Renal cortical epithelial cell (primary cell): ENCODE data around the gene SCN9A. TPM values are rescaled to one million over a fixed set of nuclear protein-coding genes. Genes with fewer than 3 reads are reported as not detected.
A peak's percentile ranks its signal among the peaks of the same experiment; 100 is the strongest.
"Not testable (repeated sequence)": the region's sequence is repeated elsewhere in the genome, so short reads cannot be mapped to it uniquely, and the experiment has no call there.

ENCODE experiments used
- DNase-seq: peaks from one replicate; pipeline ENCODE4 v3.0.0-alpha.2; 2011; ENCODE audit warnings: low read depth
- total RNA-seq: library from RNA; depleted of rRNA; stranded (reverse); fragments of >200 nt; gene quantifications from 2 replicates; pipeline ENCODE4 v1.2.3, GENCODE V29; 2014

Gene SCN9A
- 1.0 and 2.8 TPM in 2 replicates for total RNA-seq

GRCh38 chr2:166375736-166376487 is at the start of gene SCN9A:
Gene SCN9A, minus strand, starts transcription at chr2:166375944. Its CDS starts 64,188 bp downstream, at chr2:166311756.
- DNase-seq = peak; percentile 41

- DNase-seq = no peak
Measured at GRCh38 chr2:166424841-166425240, 49.1 kb upstream of the SCN9A start.

GRCh38 chr2:166419616-166419934 is 43.8 kb upstream of the SCN9A start:
- peak; percentile 61 for DNase-seq

- DNase-seq = no peak
Measured at GRCh38 chr2:166418853-166419615, 43.3 kb upstream of the SCN9A start.

GRCh38 chr2:166417669-166418068 is 41.9 kb upstream of the SCN9A start:
- peak; percentile 38 for DNase-seq

- DNase-seq = no peak
Measured at GRCh38 chr2:166413255-166413654, 37.5 kb upstream of the SCN9A start.

- peak; percentile 29 for DNase-seq
Measured at GRCh38 chr2:166411473-166412230, 35.9 kb upstream of the SCN9A start.

- DNase-seq = peak; percentile 86
Measured at GRCh38 chr2:166410828-166411472, 35.2 kb upstream of the SCN9A start.

GRCh38 chr2:166407746-166408145 is 32.0 kb upstream of the SCN9A start:
- DNase-seq = not testable (repeated sequence)

- no peak for DNase-seq
Measured at GRCh38 chr2:166406374-166406773, 30.6 kb upstream of the SCN9A start.

- no peak for DNase-seq
Measured at GRCh38 chr2:166405569-166405926, 29.8 kb upstream of the SCN9A start.

- no peak for DNase-seq
Measured at GRCh38 chr2:166404831-166405568, 29.3 kb upstream of the SCN9A start.

GRCh38 chr2:166394245-166394644 is 18.5 kb upstream of the SCN9A start:
- no peak for DNase-seq

- DNase-seq = no peak
Measured at GRCh38 chr2:166393008-166393407, 17.3 kb upstream of the SCN9A start.

GRCh38 chr2:166388481-166389070 is 12.8 kb upstream of the SCN9A start:
- DNase-seq = no peak

- no peak for DNase-seq
Measured at GRCh38 chr2:166385313-166385712, 9.6 kb upstream of the SCN9A start.

GRCh38 chr2:166384774-166385173 is 9.0 kb upstream of the SCN9A start:
- peak; percentile 28 for DNase-seq

- DNase-seq = no peak
Measured at GRCh38 chr2:166382448-166382847, 6.7 kb upstream of the SCN9A start.

GRCh38 chr2:166380615-166381014 is 4.9 kb upstream of the SCN9A start:
- DNase-seq = no peak

- no peak for DNase-seq
Measured at GRCh38 chr2:166376873-166377272, 1.1 kb upstream of the SCN9A start.

- DNase-seq = no peak
Measured at GRCh38 chr2:166376488-166376828, 714 bp upstream of the SCN9A start.
